GM12872 (cell line): ENCODE measurements around the gene NDST4.

Experiments used
- CTCF ChIP-seq: IDR thresholded peaks from 3 replicates; pipeline ENCODE4 v1.5.1; 2011; ENCODE audit warnings: low read depth, mild to moderate bottlenecking, low read length, moderate library complexity; ENCODE audit not compliant: insufficient read depth

The NDST4 gene

GRCh38 chr4:114907568-114907967, 205.9 kb downstream of the NDST4 start:
- no peak for TF ChIP-seq CTCF

- no peak for TF ChIP-seq CTCF
These were observed 208.4 kb downstream of the NDST4 start for GRCh38 chr4:114905017-114905416.

- no peak for TF ChIP-seq CTCF
These were observed 212.5 kb downstream of the NDST4 start for GRCh38 chr4:114900934-114901333.

GRCh38 chr4:114890773-114891172, 222.6 kb downstream of the NDST4 start:
- no peak for TF ChIP-seq CTCF

- no peak for TF ChIP-seq CTCF
These were observed 226.7 kb downstream of the NDST4 start for GRCh38 chr4:114886761-114887160.

- no peak for TF ChIP-seq CTCF
These were observed 229.8 kb downstream of the NDST4 start for GRCh38 chr4:114883641-114884040.

GRCh38 chr4:114879916-114880669, 233.3 kb downstream of the NDST4 start:
- TF ChIP-seq CTCF: no peak
